ENCODE data around the gene SLC26A2. TPM values are rescaled to one million over a fixed set of nuclear protein-coding genes. Genes with fewer than 3 reads are reported as not detected.

The SLC26A2 gene
- total RNA-seq, 6 experiments from 2014 or later = 1.3 to 2.4 (median 2.0) TPM

GRCh38 chr5:149948993-149949392, 11.6 kb upstream of the SLC26A2 start:
- H3K4me1 ChIP-seq = no peaks in the 10 kb centered on the region
- intact Hi-C loops (cut with DNase I) = no loop called here
- 64% methylated on average over 5 of the region's 5 CpGs for WGBS (ENCODE audit: insufficient coverage, low coverage, low lambda C conversion rate, missing lambda C conversion rate)
- TF ChIP-seq POLR2A (IDR thresholded peaks at IDR 0.05) (no peak), CTCF (IDR thresholded peaks at IDR 0.05) (no peak)
- no peak overlapping the region for H3K4me3 ChIP-seq
- ATAC-seq = no peak
- H3K9me3 ChIP-seq = no peaks in the 10 kb centered on the region
- no peak overlapping the region for H3K27ac ChIP-seq
- DNase-seq = no peak
- no peaks in the 10 kb centered on the region for H3K36me3 ChIP-seq
- H3K27me3 ChIP-seq = no peaks in the 10 kb centered on the region

- intact Hi-C loops (cut with DNase I) = no loop called here
- H3K27me3 ChIP-seq = no peaks in the 10 kb centered on the region
- no peaks in the 10 kb centered on the region for H3K4me1 ChIP-seq
- no peak overlapping the region for H3K4me3 ChIP-seq
- H3K27ac ChIP-seq = no peak overlapping the region
- DNase-seq (no peak), ATAC-seq (no peak)
- H3K36me3 ChIP-seq = no peaks in the 10 kb centered on the region
- 67% methylated on average over 5 of the region's 6 CpGs for WGBS (ENCODE audit: insufficient coverage, low coverage, low lambda C conversion rate, missing lambda C conversion rate)
- no peaks in the 10 kb centered on the region for H3K9me3 ChIP-seq
- TF ChIP-seq POLR2A (IDR thresholded peaks at IDR 0.05) = no peak
- TF ChIP-seq CTCF (IDR thresholded peaks at IDR 0.05) = no peak
These were observed 9.3 kb upstream of the SLC26A2 start for GRCh38 chr5:149951138-149951749.

- Histone ChIP-seq H3K27ac (no peak overlapping the region), H3K4me3 (no peak overlapping the region), H3K4me1 (no peaks in the 10 kb centered on the region), H3K27me3 (no peaks in the 10 kb centered on the region), H3K36me3 (no peaks in the 10 kb centered on the region), H3K9me3 (no peaks in the 10 kb centered on the region)
- ATAC-seq = no peak
- intact Hi-C loops (cut with DNase I) = no loop called here
- no peak for TF ChIP-seq POLR2A (IDR thresholded peaks at IDR 0.05)
- no peak for TF ChIP-seq CTCF (IDR thresholded peaks at IDR 0.05)
- WGBS (ENCODE audit: insufficient coverage, low coverage, low lambda C conversion rate, missing lambda C conversion rate) = 82% methylated on average over 5 of the region's 9 CpGs
- DNase-seq = no peak
These were observed 7.0 kb upstream of the SLC26A2 start for GRCh38 chr5:149953436-149954121.

GRCh38 chr5:149954798-149955197, 5.8 kb upstream of the SLC26A2 start:
- intact Hi-C loops (cut with DNase I) = no loop called here
- WGBS (ENCODE audit: insufficient coverage, low coverage, low lambda C conversion rate, missing lambda C conversion rate) = 81% methylated on average over 5 of the region's 6 CpGs
- Histone ChIP-seq H3K27me3 (no peaks in the 10 kb centered on the region), H3K9me3 (no peaks in the 10 kb centered on the region), H3K4me3 (no peak overlapping the region), H3K36me3 (no peaks in the 10 kb centered on the region), H3K4me1 (peaks cover 0 to 4% (median 0%) of the 10 kb centered on the region in 4 donors), H3K27ac (no peak overlapping the region)
- TF ChIP-seq CTCF (IDR thresholded peaks at IDR 0.05) (no peak), POLR2A (IDR thresholded peaks at IDR 0.05) (no peak)
- ATAC-seq = no peak
- DNase-seq = no peak
